ENCODE measurements around the gene TEX36.

Gene TEX36

DNA sequence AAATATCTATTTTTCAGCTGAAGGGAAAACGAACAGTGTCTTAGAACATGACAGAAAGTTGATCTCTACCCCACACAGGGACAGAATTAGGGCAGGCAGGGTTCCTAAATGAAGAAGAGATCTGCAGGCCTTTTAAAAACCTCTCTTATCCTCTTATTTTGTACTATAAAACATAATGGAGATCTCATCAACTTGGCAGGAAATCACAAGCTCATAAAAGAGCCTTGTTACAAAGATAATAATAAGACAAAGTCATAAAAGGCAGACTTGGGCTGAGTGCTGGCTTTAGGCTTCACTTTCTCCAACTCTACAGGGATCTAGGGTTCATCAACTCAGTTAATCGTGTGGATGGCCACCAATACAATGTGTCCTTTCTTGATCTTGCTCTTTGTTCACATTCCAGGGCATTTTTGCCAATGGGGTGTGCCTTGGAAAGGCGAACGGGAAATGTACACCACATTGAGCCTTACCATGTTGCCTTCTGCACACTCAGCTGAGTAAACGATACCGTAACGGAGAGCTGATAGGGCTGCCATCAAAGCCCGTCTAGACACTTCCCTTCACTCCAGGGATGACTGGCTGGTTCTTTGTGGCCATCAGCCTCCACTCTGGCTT, 7.1 kb upstream of the TEX36 start:
- no peak for DNase-seq (ENCODE audit: low read depth)
- H3K4me3 ChIP-seq (ENCODE audit: low read depth, low read length) = no peak overlapping the region
- no peak for TF ChIP-seq CTCF (conservative IDR thresholded peaks at IDR 0.05; ENCODE audit: low read depth, low read length)

DNA sequence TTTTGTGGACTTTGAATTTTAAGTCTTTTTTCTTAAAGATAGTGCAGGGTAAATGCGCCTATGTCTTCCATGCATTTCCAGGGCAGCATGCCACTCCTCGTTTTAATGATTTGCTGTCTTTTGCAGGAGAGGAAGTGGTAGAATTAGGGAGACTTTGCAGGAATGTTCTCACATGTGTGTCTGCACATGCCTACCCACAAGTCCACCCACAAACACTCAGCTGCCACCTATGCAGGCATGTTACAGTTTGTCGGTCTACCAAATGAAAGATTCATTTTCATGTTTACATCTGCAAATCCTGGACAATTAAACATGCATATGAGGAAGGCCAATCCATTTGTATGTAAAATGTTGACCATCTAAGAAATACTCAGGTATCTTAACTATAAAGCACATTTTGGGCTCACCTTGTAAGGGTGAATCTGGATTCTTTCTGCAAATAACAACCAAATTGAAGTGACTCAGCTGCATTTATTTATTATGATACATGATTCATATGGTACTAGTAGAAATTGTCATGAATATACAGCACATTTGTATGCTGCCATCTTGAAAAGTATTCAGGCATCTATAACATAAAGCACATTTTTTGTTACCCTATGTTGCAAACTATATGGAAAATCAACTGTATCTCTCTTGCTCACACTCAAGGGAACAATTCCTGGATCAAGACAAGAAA, 4.7 kb upstream of the TEX36 start:
- TF ChIP-seq CTCF (conservative IDR thresholded peaks at IDR 0.05; ENCODE audit: low read depth, low read length) = no peak
- no peak overlapping the region for H3K4me3 ChIP-seq (ENCODE audit: low read depth, low read length)
- no peak for DNase-seq (ENCODE audit: low read depth)

DNA sequence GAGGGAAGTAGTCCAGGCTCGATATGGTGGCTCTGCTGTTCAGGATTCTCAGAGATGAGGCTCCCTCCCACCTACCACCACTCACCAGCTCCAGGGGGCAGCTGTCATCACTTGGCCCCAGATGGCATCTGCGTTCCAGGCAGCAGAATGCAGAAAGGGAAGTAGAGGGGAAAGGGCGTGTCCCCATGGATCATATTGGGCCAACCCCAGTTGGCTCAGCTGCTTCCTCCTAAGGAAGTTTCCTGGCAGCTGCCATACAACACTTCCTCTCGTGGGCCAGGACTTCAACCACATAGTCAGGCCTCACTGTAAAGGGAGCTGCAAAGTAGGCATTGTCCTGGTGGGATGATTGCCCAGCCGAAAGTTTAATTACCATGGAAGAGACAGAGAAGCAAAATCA, 1.6 kb upstream of the TEX36 start:
- no peak for TF ChIP-seq CTCF (conservative IDR thresholded peaks at IDR 0.05; ENCODE audit: low read depth, low read length)
- H3K4me3 ChIP-seq (ENCODE audit: low read depth, low read length) = no peak overlapping the region
- no peak for DNase-seq (ENCODE audit: low read depth)

- no peak overlapping the region for H3K4me3 ChIP-seq (ENCODE audit: low read depth, low read length)
- TF ChIP-seq CTCF (conservative IDR thresholded peaks at IDR 0.05; ENCODE audit: low read depth, low read length) = no peak
- no peak for DNase-seq (ENCODE audit: low read depth)
Measured at GRCh38 chr10:125683821-125684220, 858 bp upstream of the TEX36 start.

GRCh38 chr10:125679436-125679835, 3.5 kb downstream of the TEX36 start:
- H3K4me3 ChIP-seq (ENCODE audit: low read depth, low read length) = no peak overlapping the region
- TF ChIP-seq CTCF (conservative IDR thresholded peaks at IDR 0.05; ENCODE audit: low read depth, low read length) = no peak
- DNase-seq (ENCODE audit: low read depth) = no peak

DNA sequence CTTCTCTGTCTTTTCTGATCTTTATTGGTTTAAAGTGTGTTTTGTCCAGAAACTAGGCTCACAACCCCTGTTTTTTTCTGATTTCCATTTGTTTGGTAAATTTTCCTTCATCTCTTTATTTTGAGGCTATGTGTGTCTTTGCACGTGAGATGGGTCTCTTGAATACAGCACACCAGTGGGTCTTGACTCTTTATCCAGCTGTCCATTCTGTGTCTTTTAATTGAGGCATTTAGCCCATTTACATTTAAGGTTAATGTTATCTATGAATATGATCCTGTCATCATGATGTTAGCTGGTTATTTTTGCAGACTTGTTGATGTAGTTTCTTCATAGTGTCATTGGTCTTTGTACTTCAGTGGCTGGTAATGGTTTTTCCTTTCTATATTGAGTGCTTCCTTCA, 10.1 kb downstream of the TEX36 start:
- no peak overlapping the region for H3K4me3 ChIP-seq (ENCODE audit: low read depth, low read length)
- no peak for DNase-seq (ENCODE audit: low read depth)
- no peak for TF ChIP-seq CTCF (conservative IDR thresholded peaks at IDR 0.05; ENCODE audit: low read depth, low read length)

DNA sequence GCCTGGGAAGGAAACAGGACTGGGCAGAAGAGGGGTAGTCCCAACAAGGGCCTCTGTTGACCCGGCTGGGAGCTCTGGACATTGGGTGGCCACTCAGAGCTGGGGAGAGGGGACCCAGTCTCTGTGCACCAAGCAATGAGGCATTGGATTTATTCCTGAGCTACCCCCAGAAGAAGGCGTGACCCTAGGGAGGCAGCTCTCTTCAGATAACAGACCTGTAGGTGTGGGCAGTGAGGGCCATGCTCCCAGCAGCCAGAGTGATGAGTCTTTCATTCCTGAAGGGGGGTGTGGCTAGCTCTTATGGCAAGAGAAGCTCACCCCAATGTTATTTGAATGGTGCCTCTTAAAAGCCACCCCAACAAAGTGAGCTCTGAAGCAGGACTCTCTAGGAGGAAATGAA, 20.4 kb downstream of the TEX36 start:
- no peak for TF ChIP-seq CTCF (conservative IDR thresholded peaks at IDR 0.05; ENCODE audit: low read depth, low read length)
- DNase-seq (ENCODE audit: low read depth) = peak; percentile 25
- no peak overlapping the region for H3K4me3 ChIP-seq (ENCODE audit: low read depth, low read length)

All from choroid plexus epithelial cell (primary cell).